Upper lobe of left lung (tissue), 6 donors: ENCODE data around the gene SYK. TPM values are rescaled to one million over a fixed set of nuclear protein-coding genes. Genes with fewer than 3 reads are reported as not detected.

Source experiments
- ATAC-seq, 2 donors: fragments of 200-7000 bp; cut with Tn5 transposase; one replicate each; pipeline ENCODE4 v1.9.1; 2022; ENCODE audit warnings: mild to moderate bottlenecking in 2 of 2, moderate library complexity in 2 of 2; ENCODE audit not compliant: low FRiP score in 2 of 2
- DNase-seq, 2 donors: peaks; one replicate each; pipeline ENCODE4 v3.0.0-alpha.2; 2019 to 2020
- H3K27ac ChIP-seq, 4 donors: fragments of 200-600 bp; sonication (generic); one replicate each; pipeline ENCODE4 v1.5.1; 2016 to 2019
- H3K27me3 ChIP-seq, 4 donors: fragments of 200-600 bp; sonication (generic); one replicate each; pipeline ENCODE4 v1.5.1; 2017 to 2019
- H3K36me3 ChIP-seq, 4 donors: fragments of 200-600 bp; sonication (generic); one replicate each; pipeline ENCODE4 v1.5.1; 2016 to 2019
- H3K4me1 ChIP-seq, 4 donors: fragments of 200-600 bp; sonication (generic); one replicate each; pipeline ENCODE4 v1.5.1; 2018 to 2019
- H3K4me3 ChIP-seq, 4 donors: fragments of 200-600 bp; sonication (generic); one replicate each; pipeline ENCODE4 v1.5.1; 2017 to 2019; ENCODE audit warnings: mild to moderate bottlenecking in 2 of 4, moderate library complexity in 1 of 4
- H3K9me3 ChIP-seq, 4 donors: fragments of 200-600 bp; sonication (generic); one replicate each; pipeline ENCODE4 v1.5.1; 2018 to 2019
- EP300 ChIP-seq, 4 donors: sonication (generic); formaldehyde crosslinking; IDR thresholded peaks; one replicate each; pipeline ENCODE4 v1.5.1; 2017; ENCODE audit warnings: antibody characterized with exemption in 4 of 4, control low read depth in 2 of 4
- POLR2A ChIP-seq, 4 donors: fragments of 450-650 bp; IDR thresholded peaks; one replicate each; pipeline ENCODE4 v1.5.1; 2016 to 2017; ENCODE audit warnings: antibody characterized with exemption in 4 of 4, mild to moderate bottlenecking in 2 of 4
- POLR2AphosphoS5 ChIP-seq, 2 donors: sonication (generic); formaldehyde crosslinking; IDR thresholded peaks; one replicate each; pipeline ENCODE4 v1.5.1; 2017; ENCODE audit warnings: antibody characterized with exemption in 2 of 2
- WGBS, 2 donors: methylation state at CpG; one replicate each; pipeline ENCODE4 v1.1.5; 2017 to 2018; 5-methylcytosine and 5-hydroxymethylcytosine counted together
- total RNA-seq, 6 donors: library from RNA; depleted of rRNA in 4 of 6; stranded (reverse); fragments of >200 nt in 4 of 6; gene quantifications; one replicate each; pipeline versions ENCODE4 v1.1.0 to v1.2.1, GENCODE V29; 2016 to 2021
- TF ChIP-seq, protein P1 (sequence below), 6 experiments: fragments of 450-650 bp in 4 of 6; fragments of 200-600 bp in 2 of 6; sonication (generic) in 2 of 6; IDR thresholded peaks; one replicate each; pipeline ENCODE4 v1.5.1; 2016 to 2019; ENCODE audit warnings: antibody characterized with exemption in 6 of 6
- donor health status: DM: no; HTN: no; CAD: no; lungs with moderate emphysema.
- donor health status: DM: no; HTN: yes; CAD: no; lungs with severe emphysema.

Gene SYK
- total RNA-seq, 6 donors from 2014 or later = 35.3 to 91.6 (median 47.6) TPM

DNA sequence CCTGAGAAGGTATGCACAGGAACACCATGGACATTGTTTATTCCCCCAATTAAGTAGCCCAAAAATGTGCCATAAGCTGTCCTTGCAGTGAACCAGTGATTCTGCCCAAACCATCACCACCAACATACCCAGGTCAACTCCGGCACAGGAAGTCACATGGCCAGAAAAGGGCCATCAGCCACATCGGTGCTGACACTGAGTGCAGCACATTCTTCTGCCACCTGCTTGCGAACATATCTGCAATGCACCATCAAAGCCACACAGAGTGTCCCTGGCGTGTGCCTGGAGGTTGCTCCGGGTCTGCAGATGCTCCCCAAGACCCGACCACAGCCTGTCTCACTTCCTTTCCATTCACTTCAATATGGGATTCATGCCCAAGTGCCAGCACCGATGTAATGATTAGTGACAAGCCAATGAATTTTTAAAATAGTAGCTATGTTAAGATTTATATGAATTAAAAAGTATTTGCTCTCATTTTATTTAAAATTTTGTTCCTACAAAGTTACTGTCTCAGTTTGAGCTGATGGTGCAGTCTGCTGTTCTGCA is 37.6 kb downstream of the SYK start:
- peak in 1 of 2 donors; percentile 19 for DNase-seq
- ATAC-seq = no peak

DNA sequence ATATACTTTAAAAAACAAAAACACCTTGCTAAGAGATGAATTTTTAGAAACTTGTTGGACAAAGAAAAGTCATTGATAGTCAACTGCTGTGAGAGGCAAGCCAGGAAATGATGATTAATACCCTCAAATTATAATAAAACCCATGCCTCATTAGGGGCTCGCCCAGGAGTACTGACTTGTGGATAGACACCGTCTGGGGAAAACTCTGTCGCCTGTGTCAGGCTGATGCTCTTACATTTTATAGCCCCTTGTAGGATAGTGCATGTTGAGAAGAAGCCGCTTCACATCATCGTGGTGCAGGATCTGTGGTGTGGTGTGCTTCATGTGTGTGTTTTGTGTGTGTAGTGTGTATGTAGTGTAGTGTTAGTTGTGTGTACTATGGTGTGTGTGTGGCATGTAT is 39.1 kb downstream of the SYK start:
- no peak for DNase-seq
- ATAC-seq = no peak
- 84 to 85% methylated on average over 5 of the region's 5 CpGs for WGBS, 2 donors
- Histone ChIP-seq H3K27ac (no peak overlapping the region), H3K9me3 (no peaks in the 10 kb centered on the region), H3K4me3 (no peak overlapping the region), H3K27me3 (no peaks in the 10 kb centered on the region), H3K36me3 (peaks cover 0 to 10% (median 7%) of the 10 kb centered on the region in 4 donors), H3K4me1 (peaks cover 0 to under 1% (median 0%) of the 10 kb centered on the region in 4 donors)
- TF ChIP-seq, protein P1, sequence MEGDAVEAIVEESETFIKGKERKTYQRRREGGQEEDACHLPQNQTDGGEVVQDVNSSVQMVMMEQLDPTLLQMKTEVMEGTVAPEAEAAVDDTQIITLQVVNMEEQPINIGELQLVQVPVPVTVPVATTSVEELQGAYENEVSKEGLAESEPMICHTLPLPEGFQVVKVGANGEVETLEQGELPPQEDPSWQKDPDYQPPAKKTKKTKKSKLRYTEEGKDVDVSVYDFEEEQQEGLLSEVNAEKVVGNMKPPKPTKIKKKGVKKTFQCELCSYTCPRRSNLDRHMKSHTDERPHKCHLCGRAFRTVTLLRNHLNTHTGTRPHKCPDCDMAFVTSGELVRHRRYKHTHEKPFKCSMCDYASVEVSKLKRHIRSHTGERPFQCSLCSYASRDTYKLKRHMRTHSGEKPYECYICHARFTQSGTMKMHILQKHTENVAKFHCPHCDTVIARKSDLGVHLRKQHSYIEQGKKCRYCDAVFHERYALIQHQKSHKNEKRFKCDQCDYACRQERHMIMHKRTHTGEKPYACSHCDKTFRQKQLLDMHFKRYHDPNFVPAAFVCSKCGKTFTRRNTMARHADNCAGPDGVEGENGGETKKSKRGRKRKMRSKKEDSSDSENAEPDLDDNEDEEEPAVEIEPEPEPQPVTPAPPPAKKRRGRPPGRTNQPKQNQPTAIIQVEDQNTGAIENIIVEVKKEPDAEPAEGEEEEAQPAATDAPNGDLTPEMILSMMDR (IDR thresholded peaks at IDR 0.05) = no peak
- no peak for TF ChIP-seq POLR2A (IDR thresholded peaks at IDR 0.05)
- no peak for TF ChIP-seq POLR2AphosphoS5 (IDR thresholded peaks at IDR 0.05)
- no peak for TF ChIP-seq EP300 (IDR thresholded peaks at IDR 0.05)

More for the DNA sequence above, 37.6 kb downstream of the SYK start:
- 51 to 52% methylated on average over 7 of the region's 7 CpGs for WGBS, 2 donors
- TF ChIP-seq POLR2AphosphoS5 (IDR thresholded peaks at IDR 0.05) (no peak), EP300 (IDR thresholded peaks at IDR 0.05) (no peak), POLR2A (IDR thresholded peaks at IDR 0.05) (no peak)
- TF ChIP-seq, protein P1 (IDR thresholded peaks at IDR 0.05) = no peak
- Histone ChIP-seq H3K27ac (no peak overlapping the region), H3K36me3 (peaks cover 0 to 4% (median 3%) of the 10 kb centered on the region in 4 donors), H3K27me3 (no peaks in the 10 kb centered on the region), H3K4me1 (peaks cover 0 to 9% (median 4%) of the 10 kb centered on the region in 4 donors), H3K4me3 (no peak overlapping the region), H3K9me3 (no peaks in the 10 kb centered on the region)

DNA sequence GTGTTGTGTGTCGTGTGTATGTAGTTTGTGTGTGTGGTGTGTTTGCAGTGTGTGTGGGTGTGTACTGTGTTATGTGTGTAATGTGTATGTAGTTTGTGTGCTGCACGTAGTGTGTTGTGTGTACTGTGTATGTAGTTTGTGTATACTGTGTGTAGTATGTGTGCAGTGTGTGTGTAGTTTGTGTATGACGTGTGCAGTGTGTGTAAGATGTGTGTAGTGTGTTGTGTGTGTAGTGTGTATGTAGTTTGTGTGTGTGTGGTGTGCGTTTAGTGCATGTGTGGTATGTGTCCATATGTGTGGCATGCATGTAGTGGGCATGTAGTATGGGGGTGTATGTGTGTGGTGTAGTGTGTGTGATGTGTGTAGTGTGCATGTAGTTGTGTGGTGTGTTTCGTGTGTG is 39.6 kb downstream of the SYK start:
- Histone ChIP-seq H3K4me1 (no peaks in the 10 kb centered on the region), H3K27me3 (no peaks in the 10 kb centered on the region), H3K36me3 (peaks cover 0 to 10% (median 7%) of the 10 kb centered on the region in 4 donors), H3K9me3 (no peaks in the 10 kb centered on the region), H3K27ac (no peak overlapping the region), H3K4me3 (no peak overlapping the region)
- ATAC-seq (no peak), DNase-seq (no peak)
- WGBS, 2 donors = 93 to 98% methylated on average over 5 of the region's 5 CpGs
- TF ChIP-seq, protein P1 (IDR thresholded peaks at IDR 0.05) = no peak
- TF ChIP-seq POLR2AphosphoS5 (IDR thresholded peaks at IDR 0.05) = no peak
- no peak for TF ChIP-seq POLR2A (IDR thresholded peaks at IDR 0.05)
- no peak for TF ChIP-seq EP300 (IDR thresholded peaks at IDR 0.05)

DNA sequence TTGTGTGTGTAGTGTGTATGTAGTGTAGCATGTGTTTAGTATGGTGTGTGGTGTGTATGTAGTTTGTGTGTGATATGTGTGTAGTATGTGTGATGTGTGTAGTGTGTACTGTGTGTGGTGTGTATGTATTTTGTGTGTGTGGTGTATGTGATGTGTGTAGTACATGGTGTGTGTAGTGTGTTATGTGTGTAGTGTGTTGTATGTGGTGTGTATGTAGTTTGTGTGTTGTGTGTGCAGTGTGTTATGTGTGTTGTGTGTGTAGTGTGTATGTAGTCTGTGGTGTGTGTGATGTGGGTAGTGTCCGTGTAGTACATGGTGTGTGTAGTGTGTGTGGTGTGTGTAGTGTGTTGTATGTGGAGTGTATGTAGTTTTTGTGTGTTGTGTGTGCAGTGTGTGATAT is 40.0 kb downstream of the SYK start:
- Histone ChIP-seq H3K4me3 (no peak overlapping the region), H3K36me3 (peaks cover 0 to 10% (median 7%) of the 10 kb centered on the region in 4 donors), H3K27me3 (no peaks in the 10 kb centered on the region), H3K4me1 (no peaks in the 10 kb centered on the region), H3K9me3 (no peaks in the 10 kb centered on the region), H3K27ac (no peak overlapping the region)
- ATAC-seq (no peak), DNase-seq (no peak)
- 92 to 96% methylated on average over 1 of the region's 1 CpG for WGBS, 2 donors
- TF ChIP-seq EP300 (IDR thresholded peaks at IDR 0.05) (no peak), POLR2A (IDR thresholded peaks at IDR 0.05) (no peak), POLR2AphosphoS5 (IDR thresholded peaks at IDR 0.05) (no peak)
- TF ChIP-seq, protein P1 (IDR thresholded peaks at IDR 0.05) = no peak

DNA sequence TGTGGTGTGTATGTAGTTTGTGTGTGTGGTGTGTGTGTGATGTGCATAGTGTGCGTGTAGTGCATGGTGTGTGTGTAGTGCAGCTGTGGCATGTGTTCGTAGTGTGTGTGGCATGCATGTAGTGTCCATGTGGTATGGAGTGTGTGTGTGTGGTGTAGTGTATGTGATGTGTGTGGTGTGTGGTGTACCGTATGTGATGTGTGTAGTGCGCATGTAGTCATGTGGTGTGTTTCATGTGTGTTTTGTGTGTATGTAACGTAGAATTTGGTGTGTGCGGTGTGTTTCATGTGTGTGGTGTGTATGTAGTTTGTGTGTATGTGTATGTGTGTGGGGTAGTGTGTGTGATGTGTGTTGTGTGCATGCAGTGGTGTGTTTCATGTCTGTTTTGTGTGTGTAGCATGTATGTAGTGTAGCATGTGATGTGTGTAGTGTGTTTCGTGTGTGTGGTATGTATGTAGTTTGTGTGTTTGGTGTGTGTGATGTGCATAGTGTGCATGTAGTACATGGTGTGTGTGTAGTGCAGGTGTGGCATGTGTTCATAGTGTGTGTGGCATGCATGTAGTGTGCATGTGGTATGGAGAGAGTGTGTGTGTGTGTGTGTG is 40.7 kb downstream of the SYK start:
- DNase-seq (no peak), ATAC-seq (no peak)
- TF ChIP-seq EP300 (IDR thresholded peaks at IDR 0.05) (no peak), POLR2AphosphoS5 (IDR thresholded peaks at IDR 0.05) (no peak)
- TF ChIP-seq, protein P1 (IDR thresholded peaks at IDR 0.05) = no peak
- peaks cover 0 to 16% (median 7%) of the 10 kb centered on the region in 4 donors for H3K36me3 ChIP-seq
- no peak overlapping the region for H3K4me3 ChIP-seq
- H3K27me3 ChIP-seq = no peaks in the 10 kb centered on the region
- no peaks in the 10 kb centered on the region for H3K9me3 ChIP-seq
- WGBS, 2 donors = 86 to 98% methylated on average over 7 of the region's 7 CpGs
- no peak overlapping the region for H3K27ac ChIP-seq
- H3K4me1 ChIP-seq = no peaks in the 10 kb centered on the region
